ENCODE results near the gene ZEB1. TPM values are rescaled to one million over a fixed set of nuclear protein-coding genes. Genes with fewer than 3 reads are reported as not detected.

ZEB1 gene
- total and polyA plus RNA-seq, 2 of the 13 experiments (the other 11 are each of a cell fraction or from before 2014, with no cell fraction given): 9.6 to 18.0 TPM

- Histone ChIP-seq H3K36me3 (replicated peaks in 1 of 2; ENCODE audit: control insufficient read depth in 1 of 2, insufficient read depth in 2 of 2, low read length in 2 of 2) (no peaks in the 10 kb centered on the region), H3K4me2 (ENCODE audit: low read depth, low read length) (no peak overlapping the region), H3K9ac (ENCODE audit: insufficient read depth, low read depth, low read length) (no peak overlapping the region), H4K20me1 (ENCODE audit: insufficient read depth, low read length) (no peaks in the 10 kb centered on the region), H3K4me1 (ENCODE audit: insufficient read depth, low read length) (no peaks in the 10 kb centered on the region), H3K79me2 (ENCODE audit: insufficient read depth, low read length) (no peaks in the 10 kb centered on the region), H3K27ac (ENCODE audit: extremely low read length, insufficient read depth, low read length) (no peak overlapping the region), H3K27me3 (ENCODE audit: control insufficient read depth in 1 of 2, insufficient read depth in 2 of 2, low read length in 2 of 2) (no peaks in the 10 kb centered on the region), H3K4me3 (replicated peaks in 1 of 3; ENCODE audit: insufficient read depth in 1 of 3, low read depth in 2 of 3, low read length in 3 of 3) (no peak overlapping the region), H3K9me3 (ENCODE audit: low read length) (no peaks in the 10 kb centered on the region; the same call in 1 of the 2 replicates), H2AFZ (ENCODE audit: low read length) (no peak overlapping the region)
- WGBS (ENCODE audit: low lambda C conversion rate): 0% methylated on average over 2 of the region's 2 CpGs
- FAIRE-seq (no peak), DNase-seq (ENCODE audit: low spot score) (no peak), ATAC-seq (no peak)
- ChIA-PET CTCF (ENCODE audit: low intra/inter-chr PET ratio, low total read pairs) (no interaction called here), POLR2A (no interaction called here)
- in situ Hi-C loops (cut with HindIII; ENCODE audit: extremely low pct_ligation_motif_present, low pct_unique_long_range_greater_than_20kb) (no loop called here), intact Hi-C loops (cut with micrococcal nuclease; ENCODE audit: unreplicated experiment) (no loop called here)
- BruUV-seq (replicated peaks): no TSS peak
- no peak for TF ChIP-seq ZNF607 (CRISPR knock-in tag; IDR thresholded peaks at IDR 0.05; ENCODE audit: borderline replicate concordance)
- TF ChIP-seq CC2D1A (CRISPR knock-in tag; IDR thresholded peaks at IDR 0.05): no peak
- TF ChIP-seq, protein P1, sequence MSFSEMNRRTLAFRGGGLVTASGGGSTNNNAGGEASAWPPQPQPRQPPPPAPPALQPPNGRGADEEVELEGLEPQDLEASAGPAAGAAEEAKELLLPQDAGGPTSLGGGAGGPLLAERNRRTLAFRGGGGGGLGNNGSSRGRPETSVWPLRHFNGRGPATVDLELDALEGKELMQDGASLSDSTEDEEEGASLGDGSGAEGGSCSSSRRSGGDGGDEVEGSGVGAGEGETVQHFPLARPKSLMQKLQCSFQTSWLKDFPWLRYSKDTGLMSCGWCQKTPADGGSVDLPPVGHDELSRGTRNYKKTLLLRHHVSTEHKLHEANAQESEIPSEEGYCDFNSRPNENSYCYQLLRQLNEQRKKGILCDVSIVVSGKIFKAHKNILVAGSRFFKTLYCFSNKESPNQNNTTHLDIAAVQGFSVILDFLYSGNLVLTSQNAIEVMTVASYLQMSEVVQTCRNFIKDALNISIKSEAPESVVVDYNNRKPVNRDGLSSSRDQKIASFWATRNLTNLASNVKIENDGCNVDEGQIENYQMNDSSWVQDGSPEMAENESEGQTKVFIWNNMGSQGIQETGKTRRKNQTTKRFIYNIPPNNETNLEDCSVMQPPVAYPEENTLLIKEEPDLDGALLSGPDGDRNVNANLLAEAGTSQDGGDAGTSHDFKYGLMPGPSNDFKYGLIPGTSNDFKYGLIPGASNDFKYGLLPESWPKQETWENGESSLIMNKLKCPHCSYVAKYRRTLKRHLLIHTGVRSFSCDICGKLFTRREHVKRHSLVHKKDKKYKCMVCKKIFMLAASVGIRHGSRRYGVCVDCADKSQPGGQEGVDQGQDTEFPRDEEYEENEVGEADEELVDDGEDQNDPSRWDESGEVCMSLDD (CRISPR knock-in tag; IDR thresholded peaks at IDR 0.05; ENCODE audit: borderline replicate concordance): no peak
- TF ChIP-seq ZNF567 (CRISPR knock-in tag; IDR thresholded peaks at IDR 0.05; ENCODE audit: borderline replicate concordance): no peak
- no peak for TF ChIP-seq ZNF570 (CRISPR knock-in tag; IDR thresholded peaks at IDR 0.05; ENCODE audit: borderline replicate concordance)
- no peak for TF ChIP-seq ZNF891 (CRISPR knock-in tag; IDR thresholded peaks at IDR 0.05)
- no peak for TF ChIP-seq SMAD3 (CRISPR knock-in tag; IDR thresholded peaks at IDR 0.05)
- TF ChIP-seq ZNF530 (CRISPR knock-in tag; IDR thresholded peaks at IDR 0.05; ENCODE audit: low read depth): no peak
- TF ChIP-seq ZNF431 (CRISPR knock-in tag; IDR thresholded peaks at IDR 0.05; ENCODE audit: borderline replicate concordance, low read depth): no peak
- TF ChIP-seq ZNF329 (CRISPR knock-in tag; IDR thresholded peaks at IDR 0.05; ENCODE audit: low read depth): no peak
- no peak for TF ChIP-seq RNF2 (conservative IDR thresholded peaks at IDR 0.05; ENCODE audit: low read depth)
- TF ChIP-seq TSC22D2 (CRISPR knock-in tag; IDR thresholded peaks at IDR 0.05; ENCODE audit: borderline replicate concordance): no peak
- TF ChIP-seq ZNF33B (CRISPR knock-in tag; IDR thresholded peaks at IDR 0.05): no peak
- TF ChIP-seq POGK (CRISPR knock-in tag; conservative IDR thresholded peaks at IDR 0.05): no peak
- no peak for TF ChIP-seq NFE2 (CRISPR knock-in tag; IDR thresholded peaks at IDR 0.05)
- no peak for TF ChIP-seq MBD4 (IDR thresholded peaks at IDR 0.05; ENCODE audit: borderline replicate concordance, low read length)
- no peak for TF ChIP-seq ZSCAN22 (CRISPR knock-in tag; IDR thresholded peaks at IDR 0.05)
These were observed 255.6 kb downstream of the ZEB1 start for GRCh38 chr10:31574577-31574976.
